ENCODE results near the gene STAT4.

Gene STAT4

DNA sequence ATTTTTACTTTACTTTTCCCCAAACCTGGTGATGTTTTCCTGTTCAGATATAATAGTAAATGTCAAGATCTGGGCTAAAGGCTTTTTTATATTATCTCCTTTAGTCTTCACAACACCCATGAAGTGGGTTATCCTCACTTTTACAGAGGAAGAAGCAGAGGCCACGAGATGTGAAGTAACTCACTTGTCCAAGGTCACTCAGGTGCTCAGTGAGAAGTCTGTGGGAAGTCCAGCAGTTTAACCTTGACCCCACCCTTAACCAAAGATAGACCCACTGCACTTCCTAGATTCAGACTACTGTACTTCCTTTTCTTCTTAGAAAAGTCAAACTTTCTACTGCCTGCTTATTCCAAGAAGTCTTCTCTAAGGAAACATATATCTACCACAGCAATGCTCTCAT is 80.5 kb downstream of the STAT4 start:
- peak; percentile 8 for DNase-seq

DNA sequence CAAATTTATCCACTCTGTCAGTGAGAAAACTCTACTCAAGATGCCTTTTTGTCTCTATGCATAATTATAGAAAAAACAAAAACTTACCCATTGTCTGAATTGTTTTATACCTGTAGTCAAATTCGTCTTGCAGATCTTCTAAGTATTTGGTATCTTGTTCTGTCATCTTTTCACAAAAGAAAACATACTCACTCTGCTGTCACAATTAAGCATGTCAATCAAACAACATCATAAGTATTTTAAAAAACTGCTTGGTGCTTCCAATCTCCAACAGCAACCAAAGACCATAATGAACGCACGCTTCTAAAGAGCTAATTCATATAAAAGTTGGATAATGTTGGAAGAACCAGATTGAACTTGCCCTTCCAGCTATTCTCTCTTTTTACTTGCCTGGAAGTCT is 81.2 kb downstream of the STAT4 start:
- no peak for DNase-seq

DNA sequence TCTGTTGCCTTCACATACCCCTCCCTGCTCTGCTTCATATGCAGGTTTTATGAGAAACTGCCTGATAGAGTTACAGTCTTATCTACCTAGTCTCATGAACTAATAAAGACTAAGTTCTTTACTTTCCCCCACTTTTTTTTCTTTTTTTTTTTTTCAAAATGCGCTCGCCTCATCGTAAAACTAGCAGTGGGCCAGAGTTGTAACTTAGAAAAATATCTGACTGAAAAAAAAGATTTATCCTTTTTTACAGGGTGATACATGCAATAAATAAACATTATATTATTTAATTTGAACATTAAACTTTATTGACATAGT is 83.9 kb downstream of the STAT4 start:
- no peak for DNase-seq

DNA sequence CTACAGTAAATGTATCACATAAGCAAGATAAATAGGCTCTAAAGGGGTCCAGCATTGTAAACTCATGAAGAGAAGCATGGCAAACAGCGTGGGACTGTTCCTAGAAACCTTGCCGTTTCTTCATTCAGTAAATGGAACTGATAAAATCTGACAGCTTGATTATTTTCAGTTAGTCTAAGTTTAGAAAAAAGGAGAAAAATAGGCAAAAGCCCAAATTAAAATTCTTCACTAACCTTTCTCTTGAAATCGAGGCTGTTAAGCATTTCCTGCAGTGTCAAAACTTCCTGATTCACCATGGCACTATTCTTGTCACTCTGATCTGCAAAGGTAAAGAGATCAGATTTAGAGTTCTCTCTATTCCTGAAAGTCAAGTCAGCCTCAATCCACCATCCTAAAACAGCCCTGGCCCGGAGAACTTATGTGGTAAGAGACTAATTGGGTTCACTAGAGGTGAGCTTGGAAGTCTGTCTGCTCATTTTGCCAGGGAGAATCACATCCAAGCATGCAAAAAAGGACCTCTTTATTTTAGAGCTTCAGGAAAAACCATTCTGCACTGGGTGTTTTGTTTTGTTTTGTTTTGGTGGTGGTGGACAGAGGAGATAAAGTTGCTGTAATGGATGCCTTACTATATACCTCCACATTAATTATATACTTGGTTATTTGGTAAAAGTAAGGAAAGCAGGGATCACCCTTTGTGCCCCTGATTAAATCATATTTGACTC is 84.4 kb downstream of the STAT4 start:
- peak; percentile 51 for DNase-seq

DNA sequence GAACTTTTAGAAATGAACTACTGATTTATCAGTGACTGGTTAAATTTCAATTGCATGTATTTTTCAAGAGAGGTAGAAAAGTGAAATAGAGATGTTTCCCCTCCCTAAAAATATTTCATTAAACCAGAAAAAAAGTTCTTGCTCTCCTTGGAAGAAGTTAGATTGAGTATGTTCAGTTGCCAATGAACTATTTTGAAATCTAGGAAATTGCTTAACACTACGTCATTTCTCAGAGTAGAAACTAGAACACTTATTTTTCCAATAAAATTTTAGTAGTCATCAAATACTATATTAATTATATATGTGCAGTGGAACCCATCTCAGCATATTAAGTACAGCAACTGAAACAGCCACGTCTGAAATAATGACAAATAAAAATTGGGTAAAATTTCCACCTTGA is 85.0 kb downstream of the STAT4 start:
- DNase-seq: peak; percentile 34

DNA sequence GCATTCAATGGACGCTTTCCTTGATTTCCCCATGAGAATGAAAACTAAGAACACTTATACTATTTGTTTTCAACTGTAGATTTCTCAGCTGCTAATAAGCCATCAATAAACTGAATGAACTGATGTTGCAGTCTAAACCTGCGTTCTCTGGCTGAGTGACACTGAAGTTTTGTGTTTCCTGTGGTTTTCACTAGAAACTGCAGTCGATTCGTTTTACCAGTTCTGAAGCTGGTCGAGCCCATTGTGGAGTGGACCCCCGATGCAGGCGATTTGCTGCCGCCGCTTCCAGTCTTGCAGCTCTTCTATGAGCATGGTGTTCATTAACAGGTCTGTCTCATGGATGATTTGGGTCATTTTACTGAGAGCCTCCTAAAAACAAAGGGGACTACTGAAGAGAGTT is 86.2 kb downstream of the STAT4 start:
- DNase-seq: peak; percentile 68

DNA sequence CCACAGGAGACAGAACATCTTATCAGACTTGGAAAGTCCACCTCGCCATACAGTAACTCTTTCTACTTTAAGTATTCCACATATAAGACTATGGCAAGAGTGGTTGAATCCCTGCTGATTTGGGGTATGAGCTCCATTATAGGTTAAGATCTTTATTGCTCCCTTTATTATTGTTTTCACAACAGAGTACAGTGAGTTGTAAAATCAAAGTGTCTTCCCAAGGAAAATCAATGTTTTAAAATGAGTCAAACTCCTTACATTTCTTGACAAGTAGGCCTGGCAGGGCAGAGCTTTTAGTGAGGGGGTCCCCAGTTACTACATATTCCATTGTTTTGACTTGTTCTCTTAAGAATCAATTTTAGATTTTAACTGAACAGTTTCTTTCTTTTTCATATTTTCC is 87.2 kb downstream of the STAT4 start:
- no peak for DNase-seq

DNA sequence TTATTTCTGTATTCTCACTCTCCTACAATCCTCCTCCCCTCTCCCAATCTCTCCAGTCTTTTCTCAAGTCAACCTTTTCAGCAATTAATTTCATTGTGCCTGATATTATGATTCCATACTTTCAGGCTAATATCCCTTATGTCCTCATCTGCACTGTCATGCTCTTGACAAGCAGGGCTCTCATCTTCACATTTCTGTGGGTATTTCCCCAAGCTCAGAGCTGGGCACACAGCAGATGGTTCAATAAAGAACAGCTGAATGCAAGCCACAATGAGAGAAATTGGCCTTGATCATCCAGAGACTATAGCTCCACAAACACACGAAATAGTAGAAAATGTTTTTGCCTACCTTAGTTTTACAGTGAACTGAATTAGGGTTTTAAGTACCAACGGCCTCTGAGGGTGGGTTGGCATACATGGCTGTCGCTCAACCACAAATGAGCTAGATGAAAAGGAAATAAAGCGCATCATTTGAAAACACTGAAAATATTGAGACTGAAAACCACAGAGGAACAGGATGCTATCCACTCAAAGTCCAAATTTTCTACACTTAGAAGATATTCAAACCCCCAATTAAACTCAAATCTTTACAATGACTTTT is 89.3 kb downstream of the STAT4 start:
- no peak for DNase-seq

DNA sequence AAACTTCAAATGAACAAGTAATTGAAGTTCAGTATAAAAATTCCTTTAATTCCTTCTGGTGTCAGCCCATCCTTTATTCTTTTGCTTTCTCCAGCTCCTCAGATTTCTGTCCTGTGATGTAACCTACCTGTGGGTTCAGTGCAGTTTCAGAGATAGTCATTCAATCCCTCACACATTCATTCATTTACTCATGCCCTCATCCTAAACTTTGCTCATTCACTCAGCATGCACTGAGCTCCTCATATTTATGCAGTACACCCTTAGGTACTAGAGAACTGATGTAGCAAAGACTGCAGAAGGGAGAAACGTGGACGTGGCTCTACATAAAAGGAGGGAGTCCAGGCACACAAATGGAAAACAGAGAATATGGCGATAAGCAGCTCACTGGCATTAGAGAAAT is 91.5 kb downstream of the STAT4 start:
- DNase-seq: no peak

DNA sequence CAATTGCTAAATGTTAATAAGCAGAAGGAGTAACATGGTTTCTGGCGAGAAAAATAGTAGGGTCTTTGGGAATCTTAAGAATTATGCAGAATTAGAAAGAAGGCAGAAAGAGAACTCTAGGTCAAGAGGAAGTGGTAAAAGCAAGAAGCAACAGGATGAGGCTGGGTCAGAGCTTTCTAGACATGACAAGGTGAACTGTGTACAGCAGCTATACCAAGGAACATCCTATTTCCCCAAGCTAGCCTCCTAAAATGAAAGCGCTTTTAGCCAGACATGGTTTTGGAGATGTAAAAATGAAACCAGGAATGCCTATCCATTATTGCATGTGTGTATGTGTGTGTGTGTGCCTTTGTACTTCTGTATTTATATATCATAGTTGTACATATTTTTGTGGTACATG is 94.6 kb downstream of the STAT4 start:
- DNase-seq: peak; percentile 47

DNA sequence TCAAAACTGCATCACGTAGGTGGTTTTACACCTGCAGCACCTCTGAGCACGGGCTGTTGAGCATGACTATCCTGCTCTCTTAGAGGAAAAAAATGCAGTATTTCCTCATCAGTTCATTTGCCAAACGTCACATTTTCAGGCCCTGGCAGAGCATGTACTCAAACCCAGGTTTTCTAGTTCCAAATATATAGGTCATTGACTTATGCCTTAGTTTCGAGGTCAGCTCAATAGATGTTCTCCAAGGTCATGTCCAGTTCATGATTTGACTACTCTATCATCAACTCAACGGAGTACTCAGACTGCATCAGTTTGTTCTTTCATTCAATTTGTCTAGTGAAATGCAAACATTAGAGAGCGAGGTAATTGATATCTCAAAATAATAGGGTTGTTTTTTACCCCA is 97.5 kb downstream of the STAT4 start:
- no peak for DNase-seq

DNA sequence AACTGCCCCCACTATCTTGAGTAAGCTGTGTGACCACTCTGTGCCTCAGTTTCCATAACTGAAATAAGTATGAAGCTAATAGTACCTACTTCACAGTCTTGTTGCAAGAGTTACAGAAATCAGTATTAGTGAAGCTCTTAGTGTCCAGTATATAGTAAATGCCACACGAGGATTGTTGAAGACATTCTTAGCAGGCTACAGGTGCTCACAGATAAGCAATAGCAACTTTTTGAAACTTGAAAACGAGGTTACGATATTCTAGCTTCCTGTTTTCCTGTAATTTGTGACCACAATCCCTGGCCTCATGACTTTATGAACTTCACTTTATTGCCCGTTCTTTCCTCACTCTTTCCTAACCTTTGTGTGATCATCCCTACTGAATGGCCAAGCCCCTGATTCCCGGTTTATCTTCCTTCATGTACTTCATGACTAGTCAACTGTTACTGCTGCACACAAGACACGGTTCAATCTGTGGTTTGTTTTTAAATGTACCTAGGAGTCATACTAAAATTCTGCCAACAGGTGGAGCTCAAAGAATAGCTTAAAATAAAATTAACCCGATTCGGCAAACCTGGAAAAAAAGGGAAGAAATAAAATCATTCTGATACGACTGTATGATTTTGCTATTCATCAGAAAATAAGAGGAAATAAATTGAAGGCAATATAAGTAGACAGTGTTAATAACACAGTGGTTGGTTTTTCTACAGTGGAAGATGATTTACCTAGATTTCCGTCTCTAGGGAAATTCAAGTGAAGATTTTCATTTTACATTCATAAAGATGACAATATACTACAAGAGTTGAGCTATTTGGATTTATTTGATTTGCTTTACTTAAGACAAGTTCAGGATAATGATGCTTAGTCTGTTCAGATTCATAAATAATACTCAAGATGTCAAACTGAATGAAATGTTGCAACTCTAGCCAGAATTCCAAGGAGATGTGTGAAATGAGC is 98.7 kb downstream of the STAT4 start:
- DNase-seq: peak; percentile 86

DNA sequence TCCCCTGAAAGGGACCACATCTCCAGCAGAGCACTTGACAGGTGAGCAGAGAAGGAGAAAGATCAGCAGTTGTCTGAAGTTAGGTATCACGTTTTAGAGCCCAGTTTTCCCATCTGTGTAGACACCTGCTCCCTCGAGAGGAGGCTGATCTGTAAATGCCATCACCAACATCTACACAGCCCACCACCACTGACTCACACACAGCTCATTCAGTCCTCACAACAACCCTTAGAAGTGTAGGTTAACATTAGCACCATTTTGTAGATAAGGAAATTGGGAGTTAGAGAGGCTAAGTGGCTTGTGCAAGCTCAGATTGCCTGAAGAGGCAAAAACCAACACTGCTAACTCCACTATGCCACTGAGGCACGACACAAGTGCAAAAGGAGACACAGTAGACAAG is 99.6 kb downstream of the STAT4 start:
- no peak for DNase-seq

DNA sequence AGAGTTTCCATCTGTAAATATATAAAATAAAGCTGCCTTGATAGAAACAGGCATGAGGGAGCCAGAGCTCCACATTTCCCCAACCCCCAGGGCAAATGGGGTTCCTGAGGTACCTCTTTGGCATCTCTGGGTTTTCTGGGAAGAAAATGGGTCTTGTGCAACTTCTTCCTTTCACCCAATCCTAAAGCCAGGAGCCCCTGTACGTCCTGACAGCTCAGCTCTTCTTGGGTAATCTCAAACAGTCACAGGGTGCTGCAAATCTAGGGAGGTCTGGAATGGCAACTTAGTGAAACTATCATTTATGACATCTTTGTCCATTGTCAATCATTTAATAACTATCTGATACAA is 100.2 kb downstream of the STAT4 start:
- no peak for DNase-seq

DNA sequence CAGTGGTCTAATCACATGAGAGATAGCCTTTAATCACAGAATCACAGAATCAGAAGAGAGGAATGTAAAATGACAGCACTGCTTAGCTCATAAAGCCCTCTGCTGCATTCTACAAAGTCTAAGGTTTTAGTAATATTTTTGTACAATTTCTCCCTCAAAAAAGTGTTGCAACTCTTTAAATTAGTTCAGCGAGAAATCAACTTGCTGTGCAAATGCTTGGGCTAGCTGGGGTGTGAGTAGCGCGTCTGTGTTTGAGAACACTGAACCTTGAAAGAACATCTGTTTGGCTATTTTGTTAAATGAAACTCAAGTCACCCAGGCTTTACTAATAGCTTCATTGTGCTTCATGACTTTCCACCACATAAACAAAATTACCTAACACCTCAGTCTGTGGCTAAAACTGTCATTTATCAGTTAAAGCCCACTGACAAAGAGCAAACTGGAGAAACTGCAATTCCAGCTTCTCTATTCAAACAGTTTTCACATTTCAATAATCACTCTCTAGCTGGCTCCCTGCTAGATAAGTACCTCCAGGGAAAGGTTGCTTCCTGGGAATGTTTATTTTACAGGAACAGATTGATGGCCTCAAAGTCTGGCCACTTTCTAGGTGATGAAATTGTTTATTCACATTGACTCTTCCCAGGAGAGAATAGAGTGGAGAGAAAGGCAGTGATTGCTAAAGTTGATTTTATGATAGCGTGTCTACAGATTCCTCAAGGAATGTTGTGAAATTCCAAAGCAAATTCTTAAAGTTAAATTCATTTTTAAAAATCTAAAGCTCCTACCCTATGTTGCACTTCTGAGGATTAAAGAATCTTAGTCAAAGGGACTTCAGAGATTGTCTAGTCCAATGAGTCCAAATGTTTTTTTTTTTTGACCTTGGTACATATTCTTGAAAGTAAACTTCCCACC is 100.8 kb downstream of the STAT4 start:
- peak; percentile 18 for DNase-seq

DNA sequence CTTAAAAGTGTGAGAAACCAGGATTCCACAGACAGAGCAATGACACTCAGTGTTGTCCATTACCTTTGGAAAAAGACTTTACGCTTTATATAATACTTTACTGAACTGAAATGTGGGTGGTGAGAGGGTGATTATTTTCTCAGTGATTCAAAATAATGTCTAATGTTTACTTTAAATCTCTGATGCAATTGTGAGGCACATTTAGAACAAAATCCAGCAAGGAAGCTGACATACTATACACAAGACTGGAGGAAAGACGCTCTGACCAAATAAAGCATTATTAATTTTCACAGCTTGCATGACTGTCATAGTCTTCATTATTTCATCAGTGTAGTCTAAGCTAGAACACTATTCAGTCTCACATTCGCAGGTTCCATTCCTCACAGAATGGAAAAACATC is 102.7 kb downstream of the STAT4 start:
- DNase-seq: no peak

DNA sequence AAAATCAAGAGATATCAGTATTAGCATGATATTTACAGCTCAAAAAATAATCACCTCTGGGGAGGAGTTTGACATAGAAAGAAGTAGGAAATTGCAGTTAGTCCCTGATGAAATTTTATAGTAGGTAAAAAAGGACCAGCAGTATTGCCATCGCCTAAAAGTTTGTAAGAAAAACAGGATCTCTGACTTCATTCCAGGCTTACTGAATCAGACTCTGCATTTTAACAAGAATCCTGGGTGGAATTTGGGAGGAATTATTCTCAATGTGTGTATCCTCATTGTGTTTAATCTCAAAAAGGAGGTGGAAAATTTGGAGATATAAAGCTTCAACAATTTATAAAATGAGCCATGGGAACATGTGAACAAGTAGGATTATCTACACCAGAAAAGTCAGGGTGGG is 105.7 kb downstream of the STAT4 start:
- no peak for DNase-seq

DNA sequence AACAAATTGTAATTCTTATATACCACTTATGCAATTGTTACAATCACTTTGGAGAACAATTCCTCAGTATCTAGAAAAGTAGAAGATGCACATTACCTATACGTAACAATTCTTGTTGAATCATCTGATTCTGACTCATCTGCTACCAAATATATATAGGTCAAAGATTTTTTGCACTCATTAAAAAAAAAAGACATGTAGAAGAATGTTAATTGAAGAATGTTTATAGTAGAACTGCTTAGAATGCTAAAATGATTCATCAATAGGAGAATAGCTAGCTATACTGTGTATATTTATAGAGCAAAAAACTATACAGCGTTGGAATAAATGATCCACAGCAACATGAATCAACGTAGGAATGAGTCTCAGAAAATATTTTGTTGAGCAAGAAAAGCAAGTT is 107.4 kb downstream of the STAT4 start:
- no peak for DNase-seq

DNA sequence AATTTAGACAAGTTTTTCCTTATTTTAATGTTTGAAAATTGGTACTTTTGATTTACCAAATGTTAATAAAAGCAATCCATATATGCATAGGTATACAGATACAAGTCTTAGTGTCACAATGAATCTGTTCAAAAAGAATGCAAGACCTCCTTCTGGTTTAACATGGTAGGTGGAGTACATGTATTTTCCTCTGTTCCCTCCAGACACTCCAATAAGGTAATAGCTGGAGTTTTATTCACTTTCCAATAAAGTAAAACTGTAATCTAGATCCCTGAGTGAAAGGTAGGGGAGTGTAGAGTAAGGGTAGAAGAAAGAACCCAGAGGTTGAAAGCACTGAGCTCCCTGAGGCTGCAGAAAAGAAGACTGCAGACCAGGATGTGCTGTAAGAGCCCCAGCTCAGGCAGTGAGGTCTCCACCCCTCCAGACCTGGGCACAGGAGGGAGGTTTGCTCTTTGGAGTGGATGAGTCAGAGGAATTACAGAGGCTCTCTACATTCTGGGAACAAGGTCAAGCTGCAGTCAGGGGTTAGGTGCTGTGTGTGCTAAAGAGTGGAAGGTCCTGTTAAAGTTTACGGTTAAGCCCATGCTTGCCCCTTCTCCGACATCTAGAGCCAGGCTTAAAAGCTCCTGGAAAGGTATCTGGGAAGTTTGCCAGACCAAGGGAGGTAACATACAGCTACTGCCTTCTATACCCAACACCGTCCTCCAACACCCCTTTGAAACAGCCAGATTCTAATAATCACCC is 109.2 kb downstream of the STAT4 start:
- DNase-seq: no peak

DNA sequence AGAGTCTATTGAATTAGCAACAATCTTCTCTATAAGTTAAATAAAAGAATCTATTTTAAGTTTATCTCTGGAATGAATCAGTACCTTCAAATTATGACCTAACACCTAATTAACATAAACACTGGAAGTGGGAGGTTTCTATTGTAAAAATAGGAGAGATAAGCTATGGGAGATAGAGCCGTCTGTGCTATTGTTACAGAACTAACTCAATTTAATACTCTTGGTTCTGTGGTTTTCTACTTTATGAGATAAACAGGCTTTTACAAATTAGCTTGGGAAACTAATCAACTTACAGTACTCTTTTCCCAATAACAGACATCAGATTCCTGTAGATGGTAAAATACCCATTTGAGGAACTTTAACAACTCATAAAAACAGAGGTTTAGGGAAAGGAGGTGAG is 111.2 kb downstream of the STAT4 start:
- no peak for DNase-seq

DNA sequence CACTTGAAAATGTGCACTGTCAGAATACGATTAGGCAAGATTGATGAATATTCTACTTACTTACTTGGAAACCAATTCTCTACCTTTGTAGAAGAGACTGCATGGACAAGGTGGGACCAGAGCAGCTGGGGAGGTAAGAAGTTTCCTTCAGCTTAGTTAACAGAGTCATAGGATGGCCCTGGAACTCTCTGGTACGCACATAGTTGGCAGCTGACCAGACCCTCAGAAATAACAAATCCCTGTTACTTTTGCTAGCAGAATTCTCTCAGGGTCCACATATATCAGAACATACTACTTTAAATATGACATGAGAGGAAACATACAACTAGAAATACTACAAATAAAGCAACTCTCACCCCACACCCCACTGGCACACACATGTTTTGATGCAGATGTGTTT is 112.1 kb downstream of the STAT4 start:
- DNase-seq: no peak

DNA sequence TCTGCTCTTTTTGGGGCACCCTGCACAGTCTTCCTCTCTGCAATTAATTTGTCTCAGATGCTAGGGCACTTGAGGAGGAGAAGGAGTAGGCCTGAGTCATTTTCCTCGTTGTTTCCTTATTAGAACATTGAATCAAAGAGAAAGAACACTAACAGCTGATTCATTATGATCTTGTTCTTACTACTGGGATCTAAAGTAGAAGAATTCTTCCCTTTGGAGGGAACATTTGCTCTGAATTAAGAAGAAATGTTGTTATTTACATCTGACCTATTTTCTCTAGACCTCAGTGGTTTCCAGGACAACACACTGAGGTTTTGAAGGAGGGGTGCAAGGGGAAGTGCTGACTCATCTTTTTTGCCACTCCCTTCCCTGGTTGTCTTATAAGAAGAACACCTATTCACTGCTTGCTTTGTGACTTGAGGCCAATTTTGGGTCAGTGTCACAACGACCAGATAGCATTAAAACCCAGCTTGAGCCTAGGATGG is 112.5 kb downstream of the STAT4 start:
- peak; percentile 50 for DNase-seq
